IPS-11a (cell line): Measurements from ENCODE around the gene LY6G5B.

Experiments
- H3K4me3 ChIP-seq: one replicate; pipeline ENCODE4 v1.5.1; 2013; ENCODE audit warnings: low read depth, low read length, control low read depth

LY6G5B gene

DNA sequence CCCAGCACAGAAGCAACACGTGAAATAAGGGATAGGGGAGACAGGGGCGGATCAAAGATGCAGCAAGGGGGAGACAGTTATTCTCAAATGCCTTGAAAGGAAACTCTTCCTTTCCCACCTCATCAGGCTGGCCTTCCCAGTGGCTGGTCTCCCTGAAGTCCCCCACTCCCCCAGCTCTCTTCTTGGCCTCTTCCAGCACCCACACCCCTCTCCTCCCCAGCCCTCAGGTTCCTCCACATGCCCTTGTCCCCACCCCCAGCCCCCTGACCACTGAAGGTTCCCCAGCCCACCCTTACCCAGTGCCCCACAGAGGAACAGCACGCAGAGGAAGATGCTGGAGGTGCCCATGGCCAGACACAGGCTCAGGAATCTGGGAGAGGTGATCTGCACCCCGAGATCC, 43.7 kb downstream of the LY6G5B start:
- H3K4me3 ChIP-seq = no peak overlapping the region

- H3K4me3 ChIP-seq = no peak overlapping the region
Observed at GRCh38 chr6:31713991-31714684, 44.4 kb downstream of the LY6G5B start.

GRCh38 chr6:31715022-31715958, 45.5 kb downstream of the LY6G5B start, which contains the start of gene LY6G6D:
Gene LY6G6D (plus strand): TSS chr6:31715348. CDS start chr6:31715356, 8 bp downstream.
- no peak within 1 kb of the TSS for H3K4me3 ChIP-seq

DNA sequence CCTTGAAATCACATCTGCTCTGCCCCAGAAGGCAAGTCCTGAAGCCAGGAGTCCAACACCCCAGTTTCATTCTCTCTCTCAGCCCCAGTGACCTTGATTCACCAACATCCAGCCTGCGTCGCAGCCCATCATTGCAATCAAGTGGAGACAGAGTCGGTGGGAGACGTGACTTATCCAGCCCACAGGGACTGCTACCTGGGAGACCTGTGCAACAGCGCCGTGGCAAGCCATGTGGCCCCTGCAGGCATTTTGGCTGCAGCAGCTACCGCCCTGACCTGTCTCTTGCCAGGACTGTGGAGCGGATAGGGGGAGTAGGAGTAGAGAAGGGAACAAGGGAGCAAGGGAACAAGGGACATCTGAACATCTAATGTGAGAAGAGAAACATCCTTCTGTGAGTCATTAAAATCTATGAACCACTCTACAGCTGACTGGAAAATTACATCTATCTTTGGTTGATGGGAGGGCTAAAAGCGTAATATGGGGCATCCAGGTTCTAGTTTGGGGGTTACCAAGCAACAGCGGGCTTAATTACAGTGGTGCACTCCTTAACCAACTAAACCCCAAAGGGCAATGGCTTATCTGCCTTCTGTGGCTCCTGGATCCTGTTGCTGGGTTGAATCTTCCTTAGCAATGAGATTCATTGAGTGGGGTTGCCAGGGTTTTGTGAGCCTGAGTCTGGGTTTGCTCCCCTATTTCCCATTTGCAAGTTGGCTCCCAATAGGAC, 47.9 kb downstream of the LY6G5B start:
- H3K4me3 ChIP-seq = no peak overlapping the region

- H3K4me3 ChIP-seq = no peak overlapping the region
Observed at GRCh38 chr6:31718265-31718664, 48.5 kb downstream of the LY6G5B start.

DNA sequence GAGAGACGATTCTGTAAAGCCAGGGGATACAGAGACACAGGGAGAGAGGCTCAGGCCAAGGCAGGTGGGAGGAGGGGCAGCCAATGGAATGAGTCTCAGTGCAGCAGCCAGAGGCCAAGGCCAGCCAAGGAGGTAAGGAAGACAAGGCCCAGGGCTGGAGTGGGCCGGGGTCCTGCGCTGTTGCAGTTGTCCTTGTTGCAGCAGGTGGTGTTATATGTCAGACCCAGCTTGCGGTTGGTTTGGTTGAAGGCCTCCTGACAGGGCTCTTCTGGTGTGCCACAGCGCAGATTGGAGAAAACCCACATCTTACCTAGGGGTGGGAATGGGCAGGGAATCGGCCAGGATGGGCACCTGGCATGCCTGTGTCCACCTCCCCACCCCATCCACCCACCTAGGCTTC, 49.2 kb downstream of the LY6G5B start:
- no peak overlapping the region for H3K4me3 ChIP-seq

DNA sequence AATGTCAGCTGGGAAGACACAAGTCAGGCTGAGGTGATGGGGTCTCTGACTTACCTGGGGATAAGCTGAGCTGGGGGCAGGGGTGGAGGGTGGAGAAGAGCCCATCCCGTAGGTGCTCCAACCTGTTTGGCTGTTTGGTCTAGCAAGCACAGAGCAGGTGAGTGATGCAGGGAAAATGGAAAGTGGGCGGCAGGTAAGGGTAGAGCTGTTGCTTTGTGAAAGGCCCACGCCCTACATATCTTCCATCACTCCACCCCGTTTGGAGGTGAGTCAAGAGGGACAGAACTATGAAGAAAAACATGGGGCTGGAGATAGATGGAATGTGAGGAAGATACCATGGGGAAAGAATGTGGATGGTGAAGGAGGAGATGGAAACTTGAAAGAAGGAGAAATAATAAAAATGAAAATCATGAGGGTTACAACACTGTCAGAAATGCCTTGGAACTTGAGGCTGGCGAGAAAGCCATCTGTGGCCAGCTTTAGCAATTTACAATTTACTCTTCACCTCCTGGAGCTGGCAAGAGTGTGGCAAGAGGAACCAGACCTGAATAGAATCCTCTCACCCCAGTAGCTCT, 50.5 kb downstream of the LY6G5B start:
- no peak overlapping the region for H3K4me3 ChIP-seq

- H3K4me3 ChIP-seq = no peak within 1 kb of the TSS
Observed at GRCh38 chr6:31721351-31722020, 51.7 kb downstream of the LY6G5B start, which contains the start of gene LY6G6C. Gene LY6G6C (minus strand): TSS chr6:31721746. CDS start chr6:31721679, 67 bp downstream.

GRCh38 chr6:31722173-31722572, 52.4 kb downstream of the LY6G5B start:
- H3K4me3 ChIP-seq = no peak overlapping the region
